Measurements from ENCODE around the gene SH3GL1.

Gene SH3GL1

GRCh38 chr19:4375164-4376027 lies 25.0 kb downstream of the SH3GL1 start:
- DNase-seq = no peak

- no peak for DNase-seq
Observed at GRCh38 chr19:4374498-4375163, 25.7 kb downstream of the SH3GL1 start.

DNA sequence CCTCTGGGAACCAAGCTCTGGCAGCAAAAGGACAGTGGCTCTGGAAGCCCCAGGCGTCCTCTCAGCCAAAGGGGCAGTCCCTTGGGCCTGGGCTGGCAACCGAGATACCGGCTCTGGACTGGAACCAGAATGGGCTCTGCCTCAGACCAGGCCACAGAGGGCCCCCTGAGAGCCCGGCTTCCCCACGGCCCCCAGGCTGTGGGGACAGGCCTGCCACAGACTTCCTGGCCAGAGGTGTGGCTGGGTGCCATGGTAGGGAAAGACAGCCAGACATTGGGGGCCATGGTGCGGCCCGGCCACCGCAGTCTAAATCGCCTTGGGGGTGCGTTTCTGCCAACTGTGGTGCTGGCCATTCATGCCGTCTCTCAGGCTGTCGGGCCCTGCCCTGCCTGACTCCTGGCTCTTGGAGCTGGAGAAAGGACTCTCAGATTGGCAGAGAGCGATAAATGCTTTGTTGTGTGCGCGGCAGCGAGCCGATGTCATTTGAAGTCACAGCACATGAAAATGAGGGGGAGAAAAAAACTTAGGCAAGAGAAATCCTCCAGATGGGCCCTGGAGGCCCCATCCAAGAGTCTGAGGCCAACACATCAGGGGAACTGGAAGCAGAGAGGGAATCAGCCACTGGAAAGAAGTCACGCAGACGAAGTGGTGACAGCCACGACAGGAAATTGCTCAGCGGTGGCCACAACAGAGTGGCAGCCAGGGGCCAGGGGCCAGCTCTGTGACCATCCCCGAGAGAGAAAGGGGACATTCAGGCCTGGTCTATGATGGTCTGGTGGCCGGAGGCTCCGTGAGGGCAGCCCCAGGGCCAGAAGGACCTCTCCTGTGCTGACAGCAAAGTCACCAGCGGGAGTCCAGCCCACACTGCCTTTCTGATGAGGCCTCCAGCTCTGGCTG lies 26.5 kb downstream of the SH3GL1 start:
- no peak for DNase-seq

DNA sequence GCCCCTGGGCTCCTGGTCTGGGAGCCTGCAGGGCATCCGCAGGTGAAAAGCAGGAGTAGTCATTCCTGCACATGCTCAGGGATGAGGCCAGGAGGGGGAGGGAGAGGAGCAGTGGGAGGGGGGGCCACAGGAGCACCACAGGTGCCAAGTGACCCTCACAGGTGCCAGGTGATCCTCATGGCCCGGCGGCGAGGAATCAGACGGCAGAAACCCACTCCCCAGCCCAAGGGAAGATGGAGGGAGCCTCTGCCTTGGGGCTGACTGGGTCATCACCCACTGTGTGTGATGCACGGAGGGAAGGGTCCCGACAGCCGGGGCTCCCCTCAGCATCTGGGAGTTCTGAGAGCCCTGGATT lies 27.4 kb downstream of the SH3GL1 start:
- no peak for DNase-seq

GRCh38 chr19:4372165-4373012 lies 28.0 kb downstream of the SH3GL1 start:
- DNase-seq = no peak

GRCh38 chr19:4371247-4372164 lies 28.8 kb downstream of the SH3GL1 start:
- no peak for DNase-seq

DNA sequence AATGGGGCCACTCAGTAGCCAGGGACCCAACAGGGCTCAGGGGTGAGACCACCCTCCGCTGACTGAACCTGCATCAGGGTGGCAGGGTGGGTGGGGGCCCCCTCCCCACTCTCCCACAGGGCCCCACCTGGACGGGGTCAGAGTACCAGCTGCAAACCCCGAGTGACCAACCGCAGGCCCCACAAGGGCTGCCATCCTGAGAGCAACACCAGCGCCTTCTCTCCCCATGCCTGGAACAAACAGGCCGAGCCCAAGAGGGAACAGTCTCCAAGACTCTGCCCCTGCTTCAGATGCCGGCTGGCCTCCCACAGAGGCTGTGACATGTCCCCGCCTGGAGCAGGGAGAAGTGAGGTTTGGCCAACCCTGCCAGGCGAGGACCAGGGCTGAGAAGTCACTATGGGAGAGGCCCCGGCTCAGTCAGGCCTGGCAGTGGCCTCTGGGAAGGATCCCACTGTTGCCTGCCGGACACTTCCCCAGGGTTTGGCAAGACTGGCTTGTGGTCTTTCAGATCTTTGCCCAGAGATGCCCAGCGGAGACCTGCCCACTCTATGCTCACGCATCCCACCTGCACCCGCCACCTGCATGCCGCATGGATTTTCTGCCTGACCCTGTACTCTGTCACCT lies 29.8 kb downstream of the SH3GL1 start:
- DNase-seq = no peak

DNA sequence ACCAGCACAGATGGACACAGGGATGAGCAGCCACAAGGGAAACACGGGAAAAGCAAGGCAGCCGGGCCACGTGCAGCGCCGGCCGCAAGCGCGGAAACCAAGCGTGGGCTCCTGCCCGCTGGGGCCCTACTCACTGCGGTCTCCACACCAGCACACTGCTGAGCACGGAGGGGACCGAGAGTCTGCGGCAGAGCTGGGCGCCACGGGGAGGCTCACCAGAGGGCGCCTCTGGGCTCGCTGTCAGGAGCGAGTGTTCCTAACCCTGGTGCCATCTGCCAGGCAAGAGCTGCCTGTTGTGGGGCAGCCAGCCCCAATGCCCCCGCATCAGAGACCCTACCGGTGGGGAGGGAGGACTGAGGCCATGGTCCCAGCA lies 30.5 kb downstream of the SH3GL1 start:
- DNase-seq = peak; percentile 78

GRCh38 chr19:4369109-4369887 lies 31.0 kb downstream of the SH3GL1 start:
- peak; percentile 86 for DNase-seq

DNA sequence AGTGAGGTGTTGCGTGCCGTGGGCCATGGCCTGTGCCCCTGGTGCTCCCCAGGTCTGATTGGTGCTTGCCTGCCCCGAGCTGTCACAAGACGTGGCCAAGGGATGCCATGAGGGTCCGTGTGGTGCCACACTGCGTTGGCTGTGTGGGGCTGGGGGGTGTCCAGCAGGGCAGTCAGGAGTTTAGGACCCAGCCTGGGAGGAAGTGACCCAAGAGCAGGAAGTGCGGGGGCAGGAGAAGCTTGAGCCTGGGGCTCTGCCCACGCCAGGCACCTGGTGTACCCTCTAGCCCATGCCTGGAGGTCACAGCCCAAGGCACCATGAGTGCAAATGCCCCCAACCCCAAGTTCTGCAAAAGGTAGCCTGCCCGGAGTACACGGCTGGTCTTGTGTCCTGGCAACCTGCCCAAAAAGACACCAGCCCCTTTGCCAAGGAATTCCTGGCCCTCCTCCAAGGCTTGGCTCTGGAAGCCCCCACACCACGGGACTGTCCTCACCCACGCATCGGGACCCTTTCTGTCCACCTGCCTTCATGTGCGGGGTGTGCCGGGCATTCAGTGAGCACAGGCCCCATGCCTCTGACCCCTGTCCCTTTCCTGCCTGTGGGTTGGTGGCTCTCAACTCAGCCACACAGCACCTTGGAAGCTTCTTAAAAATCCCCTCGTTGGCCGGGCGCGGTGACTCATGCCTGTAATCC lies 32.1 kb downstream of the SH3GL1 start:
- no peak for DNase-seq

DNA sequence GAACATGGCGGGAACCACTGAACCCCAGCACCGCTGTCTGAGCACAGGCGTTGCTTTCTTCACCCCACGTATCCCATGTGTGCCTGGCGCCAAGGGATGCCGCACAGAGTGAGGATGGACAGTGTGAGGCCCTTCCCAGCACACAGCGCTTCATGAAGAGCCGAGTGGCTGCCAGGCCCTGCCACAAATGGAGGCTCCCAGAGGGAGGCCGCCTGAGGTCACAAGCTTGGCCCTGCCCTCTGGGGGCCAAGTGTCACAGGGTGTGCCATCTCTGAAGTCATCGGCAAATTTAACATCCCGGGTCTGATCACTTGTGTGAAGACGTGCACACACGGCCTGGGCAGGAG lies 32.6 kb downstream of the SH3GL1 start:
- DNase-seq = no peak

- no peak for DNase-seq
Observed at GRCh38 chr19:4367336-4367723, 33.0 kb downstream of the SH3GL1 start.

DNA sequence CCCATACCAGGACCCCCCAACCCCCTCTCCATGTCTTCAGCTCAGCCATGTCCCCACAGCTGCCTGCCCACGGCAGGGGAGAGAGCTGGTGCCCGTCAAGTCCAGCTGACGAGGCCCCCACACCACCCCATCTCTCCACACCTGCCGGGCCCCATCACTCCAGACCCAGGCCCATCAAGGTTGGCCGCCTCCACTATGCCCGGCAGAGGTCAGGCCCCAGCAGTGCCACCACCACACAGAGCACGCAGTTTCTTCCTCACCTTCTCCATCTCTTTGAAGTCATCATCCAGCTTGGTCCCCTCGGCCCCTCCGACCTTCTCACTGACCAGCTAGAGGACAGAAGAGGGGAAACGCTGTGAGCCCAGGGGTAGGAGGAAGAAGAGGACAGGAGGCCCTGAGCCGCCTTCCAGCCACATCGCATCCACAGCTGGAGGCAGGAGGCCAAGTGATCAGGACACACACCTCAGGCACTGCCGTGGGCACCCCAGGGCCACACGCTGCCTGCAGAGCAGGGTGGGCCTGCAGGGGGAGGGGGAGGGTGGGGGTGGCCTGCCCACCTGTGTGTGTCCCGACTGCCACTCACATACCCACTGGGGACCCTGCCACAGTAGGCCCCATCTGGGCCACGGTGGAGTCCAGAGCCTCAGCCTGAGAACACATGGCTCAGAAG lies 33.5 kb downstream of the SH3GL1 start:
- DNase-seq = no peak

- DNase-seq = no peak
Observed at GRCh38 chr19:4365791-4366665, 34.3 kb downstream of the SH3GL1 start.

DNA sequence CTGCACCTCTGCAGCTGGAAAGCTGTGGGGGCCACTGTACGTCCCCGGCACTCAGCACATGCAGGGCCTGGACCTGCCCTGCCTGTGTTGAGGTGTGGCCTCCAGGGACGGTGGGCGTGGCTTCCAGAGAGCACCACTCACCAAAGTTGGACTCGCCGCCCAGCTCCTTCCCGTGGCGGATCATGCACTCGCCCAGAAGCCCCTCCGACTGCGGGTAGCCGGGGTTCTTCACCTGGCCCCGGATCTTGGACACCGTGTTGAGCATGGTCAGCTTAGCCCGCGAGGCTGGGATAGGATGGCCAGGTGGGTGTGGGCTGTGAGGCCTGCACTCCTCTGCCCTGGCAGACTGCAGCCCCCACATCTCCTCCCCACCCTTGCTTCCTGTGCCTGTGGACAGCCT lies 35.0 kb downstream of the SH3GL1 start:
- DNase-seq = no peak

DNA sequence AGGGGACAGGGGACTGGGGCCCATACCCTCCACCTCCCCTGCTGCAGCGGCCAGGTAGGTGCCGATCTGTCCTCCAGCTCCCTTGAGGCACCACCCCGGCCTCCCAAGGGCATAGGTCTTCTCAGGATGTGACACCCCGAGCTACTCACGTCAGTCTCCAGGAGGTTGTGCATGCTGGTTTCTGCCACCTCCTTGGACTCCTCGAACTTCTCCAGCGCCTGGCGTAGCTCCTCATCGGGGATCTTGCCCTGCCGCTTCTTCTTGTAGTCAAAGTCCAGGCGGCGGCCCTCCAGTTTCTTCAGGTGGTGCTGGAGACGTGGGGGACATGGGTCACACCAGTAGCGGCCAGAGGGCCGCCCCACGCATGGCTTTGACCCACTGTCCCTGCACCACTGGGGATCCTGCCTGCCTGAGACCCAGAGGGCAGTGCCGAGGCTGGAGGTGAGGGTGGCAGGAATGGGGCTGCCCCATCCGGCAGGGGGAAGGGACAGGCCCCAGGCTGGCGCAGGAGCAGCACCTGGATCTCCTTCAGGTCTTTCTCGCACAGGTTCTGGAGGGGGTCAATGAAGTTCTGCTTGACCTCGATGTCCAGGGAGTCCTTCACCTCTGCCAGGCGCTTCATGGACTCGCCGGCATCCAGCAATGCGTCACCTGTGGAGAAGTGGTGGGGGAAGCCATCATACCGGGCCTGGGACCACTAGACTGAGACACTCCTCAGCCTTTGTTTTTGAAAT lies 36.6 kb downstream of the SH3GL1 start:
- DNase-seq = no peak

DNA sequence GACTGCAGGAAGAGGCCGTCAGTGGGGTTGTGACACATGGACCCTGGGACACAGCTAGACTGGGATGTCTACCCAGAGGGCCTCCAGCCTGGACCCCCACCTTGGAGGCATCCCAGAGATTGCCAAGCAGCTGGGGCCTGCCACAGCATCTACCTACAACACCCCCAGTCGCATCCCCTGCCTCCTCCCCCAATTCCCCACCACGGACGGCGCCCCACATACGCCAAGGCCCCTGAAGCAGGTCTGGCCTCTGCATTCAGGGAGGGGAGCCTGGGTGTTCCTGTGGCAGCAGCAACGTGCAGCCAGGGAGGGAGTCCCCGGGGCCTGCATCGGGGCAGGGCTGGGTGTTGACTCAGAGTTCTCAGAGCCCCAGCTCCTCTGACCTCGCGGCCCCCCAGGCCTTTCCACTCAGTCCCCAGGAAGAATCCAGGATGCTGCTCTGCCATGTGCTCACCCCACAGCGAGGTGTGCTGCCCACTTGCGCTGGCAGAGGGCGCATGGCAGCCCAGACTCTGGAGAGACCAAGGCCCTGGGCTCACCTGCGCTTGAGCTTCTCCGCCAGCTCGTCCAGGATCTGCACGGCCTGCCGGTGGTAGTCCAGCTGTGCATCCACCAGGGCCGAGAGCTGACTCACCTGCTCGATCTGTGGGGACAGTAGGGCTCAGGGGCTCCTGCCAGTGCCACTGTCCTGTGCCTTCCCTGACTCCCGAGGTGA lies 37.4 kb downstream of the SH3GL1 start:
- DNase-seq = no peak
